Fibroblast of villous mesenchyme (primary cell): ENCODE data around the gene FSD2. TPM values are rescaled to one million over a fixed set of nuclear protein-coding genes. Genes with fewer than 3 reads are reported as not detected.

Experiments
- DNase-seq: peaks from one replicate; pipeline ENCODE4 v3.0.0-alpha.2; 2010; ENCODE audit warnings: low read depth
- H3K4me3 ChIP-seq: 2 replicates; pipeline ENCODE4 v1.5.1; 2011; ENCODE audit warnings: low read depth, mild to moderate bottlenecking, low read length
- total RNA-seq: library from RNA; depleted of rRNA; stranded (reverse); fragments of >200 nt; gene quantifications from 2 replicates; pipeline ENCODE4 v1.2.3, GENCODE V29; 2012
- TF ChIP-seq, protein P1 (sequence below): IDR thresholded peaks from 2 replicates; pipeline ENCODE4 v1.5.1; 2012; ENCODE audit warnings: low read depth, mild to moderate bottlenecking, low read length; ENCODE audit not compliant: insufficient read depth

Gene FSD2
- total RNA-seq, 1 donor, result not detected

GRCh38 chr15:82820128-82820527, 14.3 kb upstream of the FSD2 start:
- no peak for DNase-seq
- TF ChIP-seq, protein P1, sequence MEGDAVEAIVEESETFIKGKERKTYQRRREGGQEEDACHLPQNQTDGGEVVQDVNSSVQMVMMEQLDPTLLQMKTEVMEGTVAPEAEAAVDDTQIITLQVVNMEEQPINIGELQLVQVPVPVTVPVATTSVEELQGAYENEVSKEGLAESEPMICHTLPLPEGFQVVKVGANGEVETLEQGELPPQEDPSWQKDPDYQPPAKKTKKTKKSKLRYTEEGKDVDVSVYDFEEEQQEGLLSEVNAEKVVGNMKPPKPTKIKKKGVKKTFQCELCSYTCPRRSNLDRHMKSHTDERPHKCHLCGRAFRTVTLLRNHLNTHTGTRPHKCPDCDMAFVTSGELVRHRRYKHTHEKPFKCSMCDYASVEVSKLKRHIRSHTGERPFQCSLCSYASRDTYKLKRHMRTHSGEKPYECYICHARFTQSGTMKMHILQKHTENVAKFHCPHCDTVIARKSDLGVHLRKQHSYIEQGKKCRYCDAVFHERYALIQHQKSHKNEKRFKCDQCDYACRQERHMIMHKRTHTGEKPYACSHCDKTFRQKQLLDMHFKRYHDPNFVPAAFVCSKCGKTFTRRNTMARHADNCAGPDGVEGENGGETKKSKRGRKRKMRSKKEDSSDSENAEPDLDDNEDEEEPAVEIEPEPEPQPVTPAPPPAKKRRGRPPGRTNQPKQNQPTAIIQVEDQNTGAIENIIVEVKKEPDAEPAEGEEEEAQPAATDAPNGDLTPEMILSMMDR, result no peak
- H3K4me3 ChIP-seq, result no peak overlapping the region

DNA sequence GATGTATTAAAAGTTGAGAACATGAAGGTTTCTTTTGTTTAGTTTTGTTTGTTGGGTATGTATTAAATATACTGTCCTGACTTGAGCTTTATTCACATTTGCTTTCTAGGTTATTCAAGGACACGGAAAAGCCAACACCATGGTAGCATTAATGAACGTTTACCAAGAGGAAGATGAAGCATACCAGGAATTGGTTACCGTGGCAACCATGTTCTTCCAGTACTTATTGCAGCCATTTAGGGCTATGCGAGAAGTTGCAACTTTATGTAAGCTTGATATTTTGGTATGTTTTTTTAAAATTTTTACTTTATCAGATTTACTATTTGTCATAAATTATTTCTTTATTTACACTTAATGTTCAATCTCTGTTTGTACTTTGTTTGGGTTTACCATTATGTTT, 7.1 kb upstream of the FSD2 start:
- DNase-seq, result no peak
- no peak overlapping the region for H3K4me3 ChIP-seq
- TF ChIP-seq, protein P1, result no peak

DNA sequence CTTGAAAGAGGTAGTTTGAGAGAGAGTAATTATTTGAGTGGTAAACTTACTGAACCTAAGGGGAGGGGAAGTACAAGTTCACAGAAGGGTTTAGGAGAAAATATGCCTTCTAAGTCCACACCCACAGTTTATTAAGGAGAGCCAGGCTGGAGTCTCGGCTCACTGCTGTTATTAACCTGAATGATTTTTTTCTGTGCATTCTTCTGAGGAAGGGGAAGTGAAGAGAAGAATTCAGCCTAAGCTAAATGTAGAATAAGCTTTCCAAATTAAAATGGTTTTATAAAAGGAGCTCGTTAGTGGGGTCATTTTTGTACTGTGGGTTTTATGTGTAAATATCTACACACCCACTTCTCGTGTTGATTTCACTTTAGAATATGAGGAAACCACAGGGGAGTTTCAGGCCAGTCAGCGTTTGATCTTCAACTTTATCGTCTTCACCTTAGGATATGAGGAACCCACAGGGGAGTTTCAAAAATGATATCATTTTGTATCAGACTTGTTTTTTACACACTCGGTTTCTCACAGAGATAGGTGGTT, 5.1 kb upstream of the FSD2 start:
- TF ChIP-seq, protein P1, result no peak
- DNase-seq, result no peak
- H3K4me3 ChIP-seq, result peak overlapping the region; percentile 88

GRCh38 chr15:82810061-82810889, 4.4 kb upstream of the FSD2 start:
- DNase-seq, result peak; percentile 71
- peak overlapping the region; percentile 88 for H3K4me3 ChIP-seq
- TF ChIP-seq, protein P1, result no peak

GRCh38 chr15:82809308-82810060, 3.6 kb upstream of the FSD2 start, which contains the start of gene WHAMM:
WHAMM (plus strand) TSS chr15:82809628; CDS start chr15:82809727, 99 bp downstream.
- TF ChIP-seq, protein P1, result no peak
- H3K4me3 ChIP-seq, result peak within 1 kb of the TSS; percentile 88
- DNase-seq, result peak; percentile 99

DNA sequence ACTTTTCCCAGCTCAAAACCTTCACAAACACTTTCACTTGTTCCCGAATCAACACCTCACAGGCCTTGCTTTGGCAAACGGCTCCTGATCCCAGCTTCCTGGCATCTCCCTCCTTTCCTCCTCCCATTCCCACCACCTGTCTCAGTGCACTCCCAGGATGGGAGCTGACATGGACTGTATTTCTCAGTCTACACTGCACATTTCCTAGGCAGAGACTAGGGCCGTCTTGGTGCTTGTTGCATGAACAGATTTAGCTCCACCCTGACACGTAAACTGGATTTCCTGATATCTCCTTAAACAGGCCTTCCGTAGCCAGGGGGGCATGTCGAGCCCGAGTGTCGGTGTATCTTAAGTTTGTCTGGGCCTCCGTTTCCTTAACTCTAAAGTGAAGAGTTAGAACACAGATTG, 2.8 kb upstream of the FSD2 start:
- no peak for DNase-seq
- H3K4me3 ChIP-seq, result peak overlapping the region; percentile 88
- TF ChIP-seq, protein P1, result no peak
